GM18868 (cell line): ENCODE results near the gene FAM163B.
A peak's percentile ranks its signal among the peaks of the same experiment; 100 is the strongest.

Experiments
- ATAC-seq: cut with Tn5 transposase; IDR thresholded peaks from one replicate; pipeline ENCODE4 v1.9.1; 2021; ENCODE audit warnings: mild to moderate bottlenecking, moderate library complexity; ENCODE audit not compliant: unreplicated experiment

Gene FAM163B

GRCh38 chr9:133532937-133533668 lies 76.1 kb downstream of the FAM163B start:
- ATAC-seq = peak; percentile 43

- ATAC-seq = no peak
Observed at GRCh38 chr9:133531293-133531692, 77.9 kb downstream of the FAM163B start.

GRCh38 chr9:133529874-133530273 lies 79.3 kb downstream of the FAM163B start:
- no peak for ATAC-seq

GRCh38 chr9:133529457-133529856 lies 79.7 kb downstream of the FAM163B start:
- ATAC-seq = no peak

GRCh38 chr9:133528876-133529241 lies 80.3 kb downstream of the FAM163B start:
- no peak for ATAC-seq

GRCh38 chr9:133528001-133528875 lies 81.0 kb downstream of the FAM163B start:
- no peak for ATAC-seq

- ATAC-seq = no peak
Observed at GRCh38 chr9:133527444-133527920, 81.7 kb downstream of the FAM163B start.
